C4-2B (cell line): ENCODE data around the gene TIMM50.

Experiments used
- H3K27ac ChIP-seq: fragments of 450-650 bp; 2 replicates; pipeline ENCODE4 v1.5.1; 2017
- ZFX ChIP-seq: fragments of 450-650 bp; IDR thresholded peaks from 2 replicates; pipeline ENCODE4 v1.6.1; 2017
- TF ChIP-seq, protein P1 (sequence below): fragments of 450-650 bp; conservative IDR thresholded peaks from 2 replicates; pipeline ENCODE4 v1.5.1; 2017; ENCODE audit warnings: mild to moderate bottlenecking

TIMM50 gene

DNA sequence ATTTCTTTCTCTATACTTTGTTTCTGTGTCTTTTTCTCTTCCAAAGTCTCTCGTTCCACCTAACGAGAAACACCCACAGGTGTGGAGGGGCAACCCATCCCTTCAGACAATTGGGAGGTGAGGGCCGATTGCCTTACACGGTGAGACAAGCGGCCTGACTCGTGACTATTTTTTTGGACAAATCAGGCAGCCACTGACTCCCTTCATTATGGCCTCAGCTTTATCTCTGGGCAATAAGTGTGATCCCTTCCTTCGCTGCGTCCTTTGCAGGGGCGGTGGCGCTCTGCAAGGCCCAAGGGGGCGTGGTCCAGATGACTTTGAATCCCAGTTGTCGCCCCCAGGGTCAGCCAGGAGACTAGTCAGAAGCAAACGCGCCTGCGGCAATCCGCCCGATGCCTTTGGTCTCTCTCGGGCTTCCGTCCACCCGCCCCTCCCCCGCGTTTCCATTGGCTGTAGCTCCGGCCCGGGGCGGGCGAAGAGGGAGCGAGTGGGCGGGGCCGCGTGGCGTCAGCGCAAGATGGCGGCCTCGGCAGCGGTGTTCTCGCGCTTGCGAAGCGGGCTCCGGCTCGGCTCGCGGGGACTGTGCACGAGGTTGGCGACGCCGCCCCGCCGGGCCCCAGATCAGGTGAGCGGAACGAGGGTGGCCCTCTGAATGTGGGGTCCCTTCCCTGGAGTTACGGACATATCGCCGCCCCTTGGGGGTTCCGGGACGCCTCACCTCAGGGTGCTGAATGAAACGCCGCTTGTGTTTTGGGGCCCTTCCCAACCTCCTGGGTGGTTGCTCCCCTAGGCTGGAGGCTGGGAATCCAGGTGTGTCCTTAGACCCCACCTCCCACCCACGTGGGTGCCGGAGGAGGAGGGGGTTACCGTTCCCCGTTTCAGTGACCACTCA is at the start of gene TIMM50:
TIMM50 (plus strand) TSS at position 502 of the 892 bp plus-strand sequence; CDS start at position 518, 16 bp downstream.
- TF ChIP-seq, protein P1, sequence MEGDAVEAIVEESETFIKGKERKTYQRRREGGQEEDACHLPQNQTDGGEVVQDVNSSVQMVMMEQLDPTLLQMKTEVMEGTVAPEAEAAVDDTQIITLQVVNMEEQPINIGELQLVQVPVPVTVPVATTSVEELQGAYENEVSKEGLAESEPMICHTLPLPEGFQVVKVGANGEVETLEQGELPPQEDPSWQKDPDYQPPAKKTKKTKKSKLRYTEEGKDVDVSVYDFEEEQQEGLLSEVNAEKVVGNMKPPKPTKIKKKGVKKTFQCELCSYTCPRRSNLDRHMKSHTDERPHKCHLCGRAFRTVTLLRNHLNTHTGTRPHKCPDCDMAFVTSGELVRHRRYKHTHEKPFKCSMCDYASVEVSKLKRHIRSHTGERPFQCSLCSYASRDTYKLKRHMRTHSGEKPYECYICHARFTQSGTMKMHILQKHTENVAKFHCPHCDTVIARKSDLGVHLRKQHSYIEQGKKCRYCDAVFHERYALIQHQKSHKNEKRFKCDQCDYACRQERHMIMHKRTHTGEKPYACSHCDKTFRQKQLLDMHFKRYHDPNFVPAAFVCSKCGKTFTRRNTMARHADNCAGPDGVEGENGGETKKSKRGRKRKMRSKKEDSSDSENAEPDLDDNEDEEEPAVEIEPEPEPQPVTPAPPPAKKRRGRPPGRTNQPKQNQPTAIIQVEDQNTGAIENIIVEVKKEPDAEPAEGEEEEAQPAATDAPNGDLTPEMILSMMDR: no peak
- no peak for TF ChIP-seq ZFX
- peak within 1 kb of the TSS; percentile 96 for H3K27ac ChIP-seq

DNA sequence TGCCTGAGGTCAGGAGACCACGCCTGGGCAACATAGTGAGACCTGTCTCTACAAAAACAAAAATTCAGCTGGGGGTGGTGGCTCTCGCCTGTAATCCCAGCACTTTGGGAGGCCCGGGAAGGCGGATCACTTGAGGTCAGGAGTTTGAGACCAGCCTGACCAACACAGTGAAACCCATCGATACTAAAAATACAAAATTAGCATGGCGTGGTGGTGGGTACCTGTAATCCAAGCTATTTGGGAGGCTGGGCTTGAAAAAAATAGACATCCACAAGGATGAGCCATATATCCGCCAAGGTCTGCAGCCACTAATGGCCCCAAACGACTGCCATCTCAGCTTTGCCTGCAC is 48.0 kb upstream of the TIMM50 start:
- peak overlapping the region; percentile 87 for H3K27ac ChIP-seq
- TF ChIP-seq ZFX: no peak
- TF ChIP-seq, protein P1: no peak

DNA sequence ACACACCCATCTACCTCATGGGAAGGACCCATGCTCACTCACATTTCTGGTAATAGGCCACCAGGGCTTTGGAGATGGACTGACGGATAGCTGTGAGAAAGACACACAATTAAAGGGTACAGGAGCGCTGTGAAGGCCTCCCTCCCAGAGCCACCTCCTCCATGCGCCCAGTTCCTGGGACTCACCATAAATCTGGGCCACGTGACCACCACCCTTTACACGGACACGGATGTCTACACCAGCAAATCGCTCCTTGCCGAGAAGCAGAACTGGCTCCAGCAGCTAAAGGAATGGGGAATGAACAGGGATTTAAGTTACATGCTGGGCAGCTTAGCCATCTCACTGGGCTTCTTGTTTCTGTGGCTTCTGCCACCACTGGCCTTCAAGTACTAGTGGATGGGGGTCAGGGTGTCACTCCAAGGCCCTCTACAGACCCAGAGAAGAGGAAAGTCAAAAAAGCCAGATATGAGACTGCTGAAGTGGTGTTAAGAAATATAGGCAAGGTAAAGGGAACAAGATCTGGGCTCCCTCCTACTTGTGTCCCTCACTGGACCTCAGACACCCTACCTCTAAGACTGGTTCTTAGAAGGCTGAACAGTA is 47.1 kb upstream of the TIMM50 start:
- TF ChIP-seq, protein P1: no peak
- no peak for TF ChIP-seq ZFX
- H3K27ac ChIP-seq: peak overlapping the region; percentile 95

DNA sequence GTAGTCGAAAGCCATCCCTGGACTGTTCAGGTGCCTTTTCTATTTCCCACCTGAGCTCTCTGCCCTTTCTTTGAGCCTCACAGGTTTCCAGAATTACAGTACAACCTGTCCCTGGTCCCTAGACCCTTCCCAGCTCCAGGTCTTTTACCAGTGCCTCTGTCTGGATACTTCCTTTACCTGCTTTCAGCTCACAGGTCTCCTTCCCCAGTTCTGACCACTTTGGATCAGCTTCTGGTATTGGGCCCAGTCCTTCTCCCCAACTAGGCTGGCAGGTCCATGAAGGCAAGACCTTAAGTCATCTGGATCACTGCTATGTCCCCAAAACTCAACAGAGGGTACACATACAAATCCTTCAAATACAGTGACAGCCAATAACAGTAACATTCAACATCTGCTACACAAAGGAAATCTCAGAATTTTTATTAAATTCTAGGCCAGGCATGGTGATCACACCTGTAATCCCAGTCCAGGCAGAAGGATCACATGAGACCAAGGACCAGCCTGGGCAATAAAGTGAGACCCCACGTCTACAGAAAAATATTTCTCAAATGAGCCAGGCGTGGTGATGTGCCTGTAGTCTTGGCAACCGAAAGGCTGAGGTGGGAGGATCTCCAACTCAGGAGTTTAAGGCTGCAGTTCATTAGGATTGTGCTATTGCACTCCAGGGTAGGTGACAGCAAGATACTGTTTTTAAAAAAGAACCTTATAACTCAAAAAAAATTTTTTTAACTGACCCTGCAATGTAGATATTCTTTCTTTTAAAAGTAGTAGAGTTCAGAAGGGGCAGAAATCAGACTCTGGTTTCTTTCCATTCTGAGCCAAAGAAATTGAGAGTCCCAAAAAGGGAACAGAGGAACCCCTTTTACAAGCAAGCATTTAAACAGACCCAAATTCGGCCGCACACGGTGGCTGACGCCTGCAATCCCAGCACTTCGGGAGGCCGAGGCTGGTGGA is 46.2 kb upstream of the TIMM50 start:
- TF ChIP-seq, protein P1: no peak
- no peak for TF ChIP-seq ZFX
- peak overlapping the region; percentile 95 for H3K27ac ChIP-seq

DNA sequence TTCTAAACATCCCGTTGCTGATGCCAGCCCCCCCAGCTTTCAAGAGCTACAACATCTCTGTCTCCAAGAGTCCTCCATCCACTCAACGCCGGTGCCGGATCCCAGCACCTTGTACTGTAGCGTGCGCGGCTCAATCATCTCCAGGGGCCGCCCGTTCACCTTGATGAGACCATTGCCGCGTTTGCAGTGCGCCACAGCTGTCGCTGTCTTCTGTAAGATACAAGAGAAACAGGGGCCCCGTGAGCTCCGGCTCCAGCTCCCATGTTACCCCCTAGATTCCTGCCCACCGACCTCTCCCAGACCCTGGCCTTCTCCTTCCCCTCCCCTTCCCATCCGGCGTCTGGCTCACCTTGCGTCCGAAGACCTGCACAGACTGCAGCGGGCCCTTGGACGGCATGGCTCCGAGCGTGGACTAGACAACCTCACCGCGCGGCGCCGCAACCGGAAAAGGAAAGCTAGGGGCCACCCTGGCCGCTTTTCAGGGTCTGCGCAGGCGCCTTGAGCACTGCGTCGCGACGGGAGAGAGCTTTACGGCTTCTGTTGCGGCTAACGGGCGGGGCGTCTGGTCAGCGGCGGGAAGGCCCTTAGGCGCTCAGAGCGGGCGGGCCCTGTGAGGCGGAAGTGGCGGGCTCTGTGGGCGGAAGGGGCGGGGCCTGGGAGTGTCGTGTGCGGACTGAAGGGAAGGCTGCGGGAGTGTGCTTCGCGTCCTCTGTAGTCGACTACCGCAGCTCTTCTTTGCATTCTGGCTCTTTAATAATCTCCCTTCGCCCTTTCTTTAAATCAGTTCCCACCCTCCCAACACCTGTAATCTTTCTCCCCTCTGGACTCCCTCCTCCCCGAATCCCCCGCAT is 44.9 kb upstream of the TIMM50 start, which contains the start of gene RPS16:
RPS16 (minus strand) TSS at position 451 of the 851 bp plus-strand sequence; CDS start at position 397, 54 bp downstream.
- TF ChIP-seq, protein P1: no peak
- TF ChIP-seq ZFX: no peak
- peak within 1 kb of the TSS; percentile 95 for H3K27ac ChIP-seq

DNA sequence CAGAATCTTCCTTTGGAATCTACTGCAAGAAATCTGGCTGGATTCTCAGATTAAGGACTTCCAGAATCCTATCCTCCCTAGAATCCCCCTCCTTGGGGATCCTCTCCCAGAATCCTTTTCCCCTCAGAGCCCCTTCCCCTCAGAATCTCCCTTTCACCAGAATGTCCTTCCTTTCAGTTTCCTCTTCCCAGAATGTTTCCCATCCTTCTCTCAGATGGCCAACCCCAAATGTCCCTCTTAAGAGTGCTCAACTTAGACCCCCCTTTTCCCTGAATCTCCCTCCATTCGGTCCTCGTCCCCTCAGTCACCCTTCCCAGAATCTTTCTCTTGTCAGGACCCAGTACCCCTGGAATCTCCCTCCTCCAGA is 44.3 kb upstream of the TIMM50 start:
- TF ChIP-seq, protein P1: no peak
- TF ChIP-seq ZFX: no peak
- H3K27ac ChIP-seq: peak overlapping the region; percentile 95
